GM12864 (cell line): Measurements from ENCODE around the gene ZDHHC7.

Experiments
- DNase-seq: peaks from one replicate; pipeline ENCODE4 v3.0.0-alpha.2; 2011; ENCODE audit warnings: low read depth
- H3K4me3 ChIP-seq: 2 replicates; pipeline ENCODE4 v1.5.1; 2011; ENCODE audit warnings: mild to moderate bottlenecking, low read depth, low read length, control low read depth
- TF ChIP-seq, protein P1 (sequence below): IDR thresholded peaks from 2 replicates; pipeline ENCODE4 v1.5.1; 2011; ENCODE audit warnings: low read depth, mild to moderate bottlenecking, moderate library complexity, low read length, control low read depth, inconsistent platforms; ENCODE audit errors: missing control alignments

Gene ZDHHC7

DNA sequence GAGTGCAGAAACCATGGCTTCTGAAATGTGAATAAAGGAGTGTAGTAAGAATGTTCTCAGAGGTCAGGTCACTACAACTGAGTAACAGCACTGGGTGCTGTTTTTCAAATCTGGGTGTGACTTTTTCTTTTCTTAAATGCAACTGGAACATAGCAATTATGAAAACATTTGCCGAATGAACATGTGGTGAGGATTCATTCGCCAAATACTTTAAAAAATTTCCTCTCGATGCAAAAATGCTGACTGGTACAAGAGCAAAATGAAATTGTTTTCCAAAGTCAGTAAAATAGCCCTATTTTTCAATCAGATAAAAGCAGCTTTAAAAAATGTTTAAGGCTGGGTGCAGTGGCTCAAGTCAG is 18.6 kb downstream of the ZDHHC7 start:
- H3K4me3 ChIP-seq: no peak overlapping the region
- TF ChIP-seq, protein P1, sequence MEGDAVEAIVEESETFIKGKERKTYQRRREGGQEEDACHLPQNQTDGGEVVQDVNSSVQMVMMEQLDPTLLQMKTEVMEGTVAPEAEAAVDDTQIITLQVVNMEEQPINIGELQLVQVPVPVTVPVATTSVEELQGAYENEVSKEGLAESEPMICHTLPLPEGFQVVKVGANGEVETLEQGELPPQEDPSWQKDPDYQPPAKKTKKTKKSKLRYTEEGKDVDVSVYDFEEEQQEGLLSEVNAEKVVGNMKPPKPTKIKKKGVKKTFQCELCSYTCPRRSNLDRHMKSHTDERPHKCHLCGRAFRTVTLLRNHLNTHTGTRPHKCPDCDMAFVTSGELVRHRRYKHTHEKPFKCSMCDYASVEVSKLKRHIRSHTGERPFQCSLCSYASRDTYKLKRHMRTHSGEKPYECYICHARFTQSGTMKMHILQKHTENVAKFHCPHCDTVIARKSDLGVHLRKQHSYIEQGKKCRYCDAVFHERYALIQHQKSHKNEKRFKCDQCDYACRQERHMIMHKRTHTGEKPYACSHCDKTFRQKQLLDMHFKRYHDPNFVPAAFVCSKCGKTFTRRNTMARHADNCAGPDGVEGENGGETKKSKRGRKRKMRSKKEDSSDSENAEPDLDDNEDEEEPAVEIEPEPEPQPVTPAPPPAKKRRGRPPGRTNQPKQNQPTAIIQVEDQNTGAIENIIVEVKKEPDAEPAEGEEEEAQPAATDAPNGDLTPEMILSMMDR: no peak
- no peak for DNase-seq

DNA sequence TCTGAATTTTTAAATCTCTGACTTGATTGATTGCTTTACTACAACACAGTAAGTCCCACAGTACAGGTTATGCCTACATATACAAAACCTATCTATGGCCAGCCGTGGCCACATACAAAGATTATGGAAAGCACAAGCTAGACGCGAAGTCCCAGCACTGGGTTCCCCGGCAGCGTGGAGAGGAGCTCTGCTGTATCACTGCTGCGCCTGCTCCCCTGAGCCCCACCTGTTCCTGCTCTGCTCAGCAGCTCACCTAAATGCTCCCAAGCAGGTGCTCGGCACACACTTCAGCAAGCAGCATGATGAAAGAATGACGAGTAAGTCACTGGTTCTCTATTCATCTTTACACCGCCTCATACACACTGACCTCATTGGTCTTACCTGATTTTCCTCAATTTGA is 20.6 kb downstream of the ZDHHC7 start:
- no peak overlapping the region for H3K4me3 ChIP-seq
- TF ChIP-seq, protein P1: no peak
- no peak for DNase-seq

DNA sequence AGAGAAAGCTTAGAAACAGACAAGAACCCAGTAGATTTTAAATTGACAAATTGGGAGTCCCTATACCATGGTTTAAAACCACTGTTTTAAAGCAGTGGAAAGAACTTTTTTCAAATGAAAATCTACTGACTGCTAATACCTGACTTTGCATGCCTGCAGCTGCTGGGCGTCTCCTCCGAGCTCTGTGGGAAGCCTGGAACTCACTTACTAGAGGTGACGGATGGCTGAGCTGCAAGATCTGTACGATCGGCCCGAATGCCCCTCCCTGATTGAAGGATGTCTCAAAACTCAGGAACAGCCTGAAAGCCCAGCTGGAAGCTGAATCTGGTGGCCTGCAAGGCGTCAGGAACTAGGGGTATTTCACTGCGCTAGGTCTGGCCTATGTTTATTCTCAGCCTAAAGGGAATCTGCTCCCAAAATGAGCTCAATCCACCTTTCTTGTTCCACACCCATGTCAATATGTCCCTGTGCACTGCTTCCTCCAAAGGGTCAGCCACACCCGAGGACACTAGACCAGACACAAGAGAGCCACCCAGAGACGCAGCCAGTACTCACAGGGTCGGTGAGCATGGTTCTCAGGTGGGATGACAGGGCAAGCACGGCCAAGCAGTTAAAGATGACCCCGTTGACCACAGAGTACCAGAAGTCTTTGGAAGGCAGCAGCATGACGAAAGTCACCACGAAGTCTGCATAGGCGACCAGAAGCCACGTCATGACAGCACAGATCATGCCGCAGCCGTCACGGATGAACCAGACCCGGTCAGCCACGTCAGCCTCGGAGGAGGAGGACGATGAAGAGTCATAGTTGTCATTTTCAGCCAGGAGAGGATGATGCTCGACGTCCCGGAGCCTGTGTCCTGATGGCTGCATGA is 21.4 kb downstream of the ZDHHC7 start:
- TF ChIP-seq, protein P1: no peak
- DNase-seq: no peak
- no peak overlapping the region for H3K4me3 ChIP-seq

DNA sequence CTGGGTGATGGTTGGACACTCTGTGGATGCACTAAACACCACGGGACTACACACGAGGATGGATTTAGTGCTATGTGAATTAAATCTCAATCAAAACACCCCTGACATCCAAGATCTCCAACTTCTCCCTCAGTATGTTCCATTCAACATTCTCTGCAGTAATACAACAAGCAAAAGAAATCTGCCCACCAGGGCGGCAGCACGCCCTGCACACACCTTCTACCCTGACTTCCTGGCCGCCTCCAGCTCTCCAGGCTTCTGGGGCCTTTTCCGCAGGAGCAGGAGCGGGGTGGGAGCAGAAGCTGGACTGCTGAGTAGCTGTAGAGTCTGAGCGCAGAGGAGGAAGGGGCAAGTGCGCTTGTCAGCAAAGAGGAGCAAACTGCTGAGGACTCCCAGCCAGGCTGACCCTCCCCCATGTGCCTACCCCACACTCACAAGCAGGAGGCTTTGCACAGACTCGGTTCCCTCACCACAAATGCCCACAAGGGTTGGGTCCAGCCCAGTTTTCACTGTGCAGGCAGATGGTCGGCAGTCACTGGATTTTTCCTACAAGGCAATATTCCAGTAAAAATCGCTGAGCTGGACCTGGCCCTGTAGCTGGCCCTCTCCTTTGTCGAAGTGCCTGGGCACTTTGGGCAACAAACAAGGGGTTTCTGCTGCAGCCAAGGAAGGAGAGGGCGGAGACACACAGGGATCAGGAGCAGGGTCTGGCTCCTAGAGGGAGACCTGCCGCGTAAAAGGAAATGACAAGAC is 22.8 kb downstream of the ZDHHC7 start:
- no peak overlapping the region for H3K4me3 ChIP-seq
- DNase-seq: no peak
- TF ChIP-seq, protein P1: no peak

DNA sequence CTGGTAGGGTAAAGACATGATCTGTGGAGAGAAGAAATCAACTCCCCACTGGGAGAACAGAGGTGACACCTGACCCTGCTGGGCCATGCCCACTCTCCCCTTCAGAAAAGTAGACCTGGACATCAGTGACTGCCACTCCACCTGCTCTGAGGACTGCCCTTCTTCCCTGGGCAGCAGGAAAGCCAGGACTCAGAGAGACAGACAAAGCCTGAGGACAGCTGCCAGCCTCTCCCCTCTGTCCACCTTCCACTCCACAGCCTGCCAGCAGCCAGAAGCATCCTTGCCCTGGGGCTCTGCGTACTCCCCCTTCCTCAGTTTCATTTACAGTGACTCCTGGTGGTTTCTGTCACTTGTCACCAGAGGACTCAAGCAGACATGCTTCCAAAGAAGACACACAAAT is 24.5 kb downstream of the ZDHHC7 start:
- no peak overlapping the region for H3K4me3 ChIP-seq
- TF ChIP-seq, protein P1: no peak
- DNase-seq: no peak

DNA sequence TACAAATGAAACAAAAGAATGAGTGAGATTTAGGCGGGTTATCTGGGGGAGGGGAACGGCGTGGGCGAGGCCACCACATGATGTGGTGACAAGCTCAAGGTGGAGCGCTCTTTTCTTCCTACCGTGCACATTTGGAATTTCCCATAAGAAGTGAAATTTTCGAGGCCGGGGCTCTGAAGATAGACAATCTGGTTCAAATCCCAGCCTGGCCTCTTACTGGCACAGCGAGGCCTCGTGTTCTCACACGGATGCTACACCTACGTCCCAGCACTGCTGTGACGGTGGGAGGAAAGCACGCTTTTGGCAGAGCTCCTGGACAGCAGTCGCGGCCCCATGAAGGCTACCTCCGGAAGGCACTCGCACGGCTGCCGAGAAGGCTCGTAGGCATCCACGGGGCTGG is 25.2 kb downstream of the ZDHHC7 start:
- TF ChIP-seq, protein P1: no peak
- DNase-seq: no peak
- H3K4me3 ChIP-seq: no peak overlapping the region
